Measurements from ENCODE around the gene RGPD5.
"Not testable (repeated sequence)": the region's sequence is repeated elsewhere in the genome, so short reads cannot be mapped to it uniquely, and the experiment has no call there.

RGPD5 gene

GRCh38 chr2:109794074-109794737 is at the start of gene RGPD5:
Gene RGPD5, plus strand, starts transcription at chr2:109794305. Its CDS starts 161 bp downstream, at chr2:109794466.
- not testable (repeated sequence) for DNase-seq

GRCh38 chr2:109751572-109751971 is 42.5 kb upstream of the RGPD5 start:
- not testable (repeated sequence) for DNase-seq

GRCh38 chr2:109757163-109757824 is 36.8 kb upstream of the RGPD5 start:
- DNase-seq, result not testable (repeated sequence)

- DNase-seq, result not testable (repeated sequence)
Observed at GRCh38 chr2:109760265-109761042, 33.7 kb upstream of the RGPD5 start.

GRCh38 chr2:109761043-109761454 is 33.1 kb upstream of the RGPD5 start:
- not testable (repeated sequence) for DNase-seq

GRCh38 chr2:109761976-109762375 is 32.1 kb upstream of the RGPD5 start:
- not testable (repeated sequence) for DNase-seq

- DNase-seq, result not testable (repeated sequence)
Observed at GRCh38 chr2:109766074-109766473, 28.0 kb upstream of the RGPD5 start.

- not testable (repeated sequence) for DNase-seq
Observed at GRCh38 chr2:109766886-109767578, 27.1 kb upstream of the RGPD5 start.

- not testable (repeated sequence) for DNase-seq
Observed at GRCh38 chr2:109768934-109769333, 25.2 kb upstream of the RGPD5 start.

- not testable (repeated sequence) for DNase-seq
Observed at GRCh38 chr2:109779118-109779517, 15.0 kb upstream of the RGPD5 start.

- DNase-seq, result not testable (repeated sequence)
Observed at GRCh38 chr2:109781147-109781816, 12.8 kb upstream of the RGPD5 start.

GRCh38 chr2:109782446-109782993 is 11.6 kb upstream of the RGPD5 start:
- not testable (repeated sequence) for DNase-seq

- DNase-seq, result not testable (repeated sequence)
Observed at GRCh38 chr2:109791530-109792279, 2.4 kb upstream of the RGPD5 start.

GRCh38 chr2:109792659-109793058 is 1.4 kb upstream of the RGPD5 start:
- not testable (repeated sequence) for DNase-seq

GRCh38 chr2:109871129-109871751 is 77.1 kb downstream of the RGPD5 start:
- not testable (repeated sequence) for DNase-seq

- not testable (repeated sequence) for DNase-seq
Observed at GRCh38 chr2:109876625-109877024, 82.5 kb downstream of the RGPD5 start.

GRCh38 chr2:109882112-109882511 is 88.0 kb downstream of the RGPD5 start:
- not testable (repeated sequence) for DNase-seq

GRCh38 chr2:109888414-109888813 is 94.3 kb downstream of the RGPD5 start:
- DNase-seq, result not testable (repeated sequence)

GRCh38 chr2:109889909-109890308 is 95.8 kb downstream of the RGPD5 start:
- DNase-seq, result not testable (repeated sequence)

- DNase-seq, result not testable (repeated sequence)
Observed at GRCh38 chr2:109891024-109891423, 96.9 kb downstream of the RGPD5 start.

- not testable (repeated sequence) for DNase-seq
Observed at GRCh38 chr2:109893736-109894135, 99.6 kb downstream of the RGPD5 start.
